Stimulated activated CD4-positive, alpha-beta T cell treated with anti-CD3 and anti-CD28 coated beads, TNF-alpha, amount 100 ng/mL, for 1 hour (primary cell): Measurements from ENCODE around the gene NPVF.

ENCODE experiments used
- DNase-seq, 3 donors: peaks; one replicate each; pipeline ENCODE4 v3.0.0-alpha.2; 2020; ENCODE audit warnings: low read depth in 3 of 3, low spot score in 1 of 3

Gene NPVF, protein sequence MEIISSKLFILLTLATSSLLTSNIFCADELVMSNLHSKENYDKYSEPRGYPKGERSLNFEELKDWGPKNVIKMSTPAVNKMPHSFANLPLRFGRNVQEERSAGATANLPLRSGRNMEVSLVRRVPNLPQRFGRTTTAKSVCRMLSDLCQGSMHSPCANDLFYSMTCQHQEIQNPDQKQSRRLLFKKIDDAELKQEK

DNA sequence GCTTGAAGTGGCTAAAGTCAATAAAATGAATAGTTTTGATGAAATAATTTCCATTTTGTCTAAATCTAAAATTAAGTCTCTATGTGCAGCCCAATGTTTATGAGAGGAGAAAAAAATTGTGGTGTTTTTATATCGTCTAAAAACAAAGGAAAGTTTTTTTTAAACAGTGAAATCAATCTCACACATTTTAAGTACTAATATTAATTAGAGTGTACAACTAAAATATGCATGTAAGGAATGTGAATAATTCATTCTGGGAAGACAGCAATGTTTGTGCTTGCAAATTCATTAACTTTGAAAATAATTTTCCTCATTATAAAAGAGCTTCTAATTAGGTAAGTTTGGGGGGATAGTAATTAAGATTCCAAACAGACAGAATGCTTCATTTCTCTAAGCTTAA, at the start of gene NPVF:
Gene NPVF (minus strand): TSS at position 101 of the 400 bp plus-strand sequence. CDS start 47 bp downstream, at position 54.
- no peak for DNase-seq

GRCh38 chr7:25272265-25272664, 44.0 kb upstream of the NPVF start:
- no peak for DNase-seq

- no peak for DNase-seq
These were observed 35.1 kb upstream of the NPVF start for GRCh38 chr7:25263337-25263736.

GRCh38 chr7:25262586-25262985, 34.3 kb upstream of the NPVF start:
- no peak for DNase-seq

- DNase-seq: no peak
These were observed 33.4 kb upstream of the NPVF start for GRCh38 chr7:25261545-25262140.

DNA sequence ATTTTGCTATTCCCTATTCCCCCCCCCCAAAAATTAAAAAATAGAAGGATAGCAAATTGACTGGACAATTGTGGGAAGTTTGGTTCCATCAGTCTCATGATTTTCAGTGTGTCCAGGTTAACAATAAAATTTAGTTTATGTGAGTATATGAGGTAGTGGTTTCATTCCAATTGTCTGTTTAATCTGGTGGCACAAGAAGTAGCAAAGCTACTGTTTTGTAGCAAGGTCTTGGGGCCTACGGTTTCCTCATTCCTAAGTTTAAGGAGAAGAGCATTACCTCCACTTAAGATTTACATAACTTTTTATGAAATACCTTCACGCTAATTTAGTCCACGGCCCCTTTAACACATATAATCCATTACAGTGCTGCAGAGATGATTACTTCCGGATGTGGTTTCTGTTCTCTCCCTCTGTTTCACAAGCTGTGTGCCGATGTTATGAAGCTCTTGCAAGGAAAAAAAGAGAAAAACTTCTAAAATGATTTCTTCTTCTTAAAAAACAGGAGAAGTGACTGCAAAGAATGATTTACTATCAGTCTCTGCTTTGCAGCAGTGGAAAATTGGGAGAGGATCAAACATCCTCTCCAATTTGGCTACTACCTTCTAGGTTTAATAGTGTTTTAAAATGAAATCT, 32.7 kb upstream of the NPVF start:
- DNase-seq: no peak

GRCh38 chr7:25259487-25260243, 31.4 kb upstream of the NPVF start:
- DNase-seq: peak; percentile 24 to 51 (median 25)

DNA sequence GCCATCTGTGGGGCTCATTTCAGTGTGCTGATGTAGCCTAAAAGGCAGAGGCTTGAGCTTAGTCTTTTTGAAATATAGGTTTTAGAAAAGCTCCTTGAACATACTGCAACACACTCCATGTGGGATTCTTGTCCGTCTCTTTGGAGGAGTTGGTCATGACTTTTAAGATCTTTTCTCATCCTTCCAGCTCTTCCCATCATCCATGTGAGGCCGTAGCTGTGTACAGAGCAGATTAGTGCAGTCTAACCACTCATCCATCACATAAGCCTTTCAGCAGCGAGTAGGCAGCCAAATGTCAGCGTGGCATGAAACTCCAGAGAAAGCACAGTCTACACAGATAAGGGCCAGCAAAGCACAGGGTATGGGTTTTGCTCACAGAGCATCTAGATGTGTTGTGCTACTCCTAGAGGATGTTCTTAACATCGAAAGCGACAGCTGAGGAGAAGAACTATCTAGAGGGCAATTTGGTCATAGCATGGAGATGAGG, 28.1 kb upstream of the NPVF start:
- DNase-seq: no peak

- DNase-seq: no peak
These were observed 27.5 kb upstream of the NPVF start for GRCh38 chr7:25255611-25256332.

GRCh38 chr7:25254604-25255003, 26.3 kb upstream of the NPVF start:
- no peak for DNase-seq

- no peak for DNase-seq
These were observed 25.4 kb upstream of the NPVF start for GRCh38 chr7:25253714-25254113.

DNA sequence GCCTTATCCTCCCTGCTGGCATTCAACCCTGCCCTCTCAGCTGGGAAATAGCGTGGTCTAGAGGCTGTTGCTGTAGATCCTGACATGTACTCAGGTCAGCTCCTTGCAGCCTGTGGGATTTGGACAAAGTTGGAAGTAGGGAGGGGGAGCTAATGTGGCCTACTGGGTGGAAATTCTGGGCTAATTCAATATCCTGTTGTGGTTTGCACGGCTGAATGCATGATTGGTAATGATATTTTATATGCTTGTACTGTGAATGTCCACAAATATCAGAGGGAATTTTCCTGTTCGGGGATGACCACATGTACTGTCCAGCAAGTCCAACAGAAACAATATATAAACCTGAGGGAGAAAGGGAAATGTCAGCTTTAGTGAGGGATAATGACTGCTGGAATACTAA, 22.1 kb upstream of the NPVF start:
- no peak for DNase-seq

DNA sequence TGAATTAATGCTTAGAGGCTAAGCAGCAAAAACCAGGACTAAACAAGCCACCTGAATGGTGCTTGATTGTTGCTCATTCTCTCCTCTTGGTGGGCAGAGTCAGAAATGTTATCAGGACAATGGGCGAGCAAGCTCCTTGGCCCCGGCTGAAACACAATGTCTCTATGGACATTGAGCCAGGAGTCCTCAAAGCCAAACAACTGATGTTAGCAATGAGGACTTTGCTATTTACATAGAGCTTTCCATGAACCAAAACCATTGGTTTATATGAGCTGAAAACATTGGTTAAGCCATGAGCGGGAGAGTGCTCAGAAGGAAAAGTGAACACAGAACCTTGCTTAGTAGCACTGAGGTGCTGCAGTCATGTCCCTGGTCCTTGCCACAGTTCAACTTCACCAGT, 21.5 kb upstream of the NPVF start:
- DNase-seq: no peak

DNA sequence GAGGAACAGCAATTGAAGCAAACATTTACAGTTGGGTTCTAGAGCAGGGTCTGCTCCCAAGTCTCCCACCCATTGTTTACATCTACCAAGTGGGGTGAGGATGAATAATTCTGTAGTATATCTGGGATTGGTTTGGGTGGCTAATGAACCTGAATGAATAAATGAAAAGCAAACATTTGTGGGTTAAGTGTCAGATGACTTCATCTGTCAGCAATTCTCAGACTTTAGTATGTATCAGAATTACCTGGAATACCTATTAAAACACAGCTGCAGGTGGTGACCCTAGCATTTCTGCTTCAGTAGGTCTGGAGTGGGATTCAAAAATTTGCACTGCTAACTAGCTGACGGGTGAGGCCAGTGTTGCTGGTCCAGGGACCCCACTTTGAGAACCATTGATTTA, 18.0 kb upstream of the NPVF start:
- DNase-seq: no peak

DNA sequence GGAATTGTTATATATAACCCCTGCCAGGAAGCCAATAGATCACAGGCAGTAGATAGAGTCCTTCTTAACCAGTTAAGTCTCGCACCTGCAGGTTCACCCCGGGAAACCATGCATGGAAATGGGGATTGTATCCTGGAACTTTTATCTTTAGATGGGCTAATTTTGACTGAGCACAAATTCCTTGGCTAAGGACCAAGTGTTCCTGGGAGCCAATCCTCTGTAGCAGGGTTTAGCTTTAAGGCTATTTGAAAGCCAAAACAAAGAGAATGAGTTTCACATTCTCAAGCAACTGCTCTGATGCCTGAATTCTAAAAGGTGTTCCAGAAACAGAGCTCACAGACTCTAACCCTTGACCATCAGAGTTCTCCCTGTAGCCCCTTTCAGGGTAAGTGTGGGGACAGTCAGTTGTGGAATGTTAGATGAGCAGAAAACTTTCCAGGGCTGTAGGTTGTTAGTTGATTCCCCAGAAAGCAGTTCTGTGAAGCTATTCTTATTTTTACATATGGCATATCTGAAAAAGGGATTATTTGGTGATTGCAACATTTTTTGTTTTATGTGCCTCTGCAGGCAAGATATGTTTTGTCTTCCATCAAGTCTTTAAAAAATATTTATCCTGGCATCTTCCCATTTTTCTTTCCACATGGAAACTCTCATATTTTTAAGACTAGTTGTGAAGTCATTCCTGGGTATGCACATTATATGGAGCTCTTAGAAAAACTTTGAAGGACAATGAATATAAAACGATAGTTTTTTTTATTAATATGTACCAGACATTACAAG, 16.2 kb upstream of the NPVF start:
- DNase-seq: no peak

GRCh38 chr7:25242678-25243077, 14.4 kb upstream of the NPVF start:
- no peak for DNase-seq

GRCh38 chr7:25240896-25241295, 12.6 kb upstream of the NPVF start:
- no peak for DNase-seq

DNA sequence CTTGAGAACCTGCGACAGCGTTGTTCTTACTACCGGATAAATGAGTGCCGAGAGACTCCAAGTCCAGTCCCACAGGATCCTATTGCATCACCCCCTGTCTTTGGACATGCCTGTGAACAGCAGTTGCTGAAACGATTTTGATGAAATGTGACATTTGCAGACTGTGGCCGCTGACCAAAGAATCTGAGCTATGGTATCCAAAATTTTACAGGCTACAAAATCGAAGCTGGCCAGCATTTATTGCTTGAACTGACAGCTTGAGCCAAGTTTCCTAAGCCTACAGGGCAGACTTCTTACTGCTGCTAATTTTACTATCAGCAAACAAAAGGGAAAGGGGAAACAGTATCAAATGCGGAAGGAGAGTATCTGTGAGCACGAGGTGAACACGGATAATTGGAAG, 12.1 kb upstream of the NPVF start:
- DNase-seq: no peak

DNA sequence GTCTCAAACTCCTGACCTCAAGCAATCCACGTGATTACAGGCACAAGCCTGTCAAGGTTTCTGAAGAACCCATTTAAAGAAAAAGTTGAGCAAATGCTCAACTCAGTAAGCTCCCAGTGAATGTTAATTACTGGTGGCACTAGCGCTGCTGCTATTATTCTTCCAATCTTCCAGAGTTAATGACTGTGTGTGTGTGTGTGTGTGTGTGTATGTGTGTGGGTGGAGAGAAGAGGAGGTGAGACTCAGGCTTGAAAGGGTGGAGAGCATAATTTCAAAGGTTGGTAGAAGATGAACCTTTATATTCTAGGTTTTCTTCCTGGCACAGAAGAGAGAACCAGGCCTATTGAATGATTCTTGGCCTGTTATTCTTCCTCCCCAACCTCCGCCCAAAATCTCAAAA, 11.6 kb upstream of the NPVF start:
- no peak for DNase-seq

- no peak for DNase-seq
These were observed 9.9 kb upstream of the NPVF start for GRCh38 chr7:25238066-25238725.
